HG02798 (cell line): Measurements from ENCODE around the gene SNX7.

Experiments
- ATAC-seq: cut with Tn5 transposase; IDR thresholded peaks from one replicate; pipeline ENCODE4 v1.9.1; 2021; ENCODE audit warnings: mild to moderate bottlenecking; ENCODE audit not compliant: unreplicated experiment, poor library complexity

Gene SNX7

DNA sequence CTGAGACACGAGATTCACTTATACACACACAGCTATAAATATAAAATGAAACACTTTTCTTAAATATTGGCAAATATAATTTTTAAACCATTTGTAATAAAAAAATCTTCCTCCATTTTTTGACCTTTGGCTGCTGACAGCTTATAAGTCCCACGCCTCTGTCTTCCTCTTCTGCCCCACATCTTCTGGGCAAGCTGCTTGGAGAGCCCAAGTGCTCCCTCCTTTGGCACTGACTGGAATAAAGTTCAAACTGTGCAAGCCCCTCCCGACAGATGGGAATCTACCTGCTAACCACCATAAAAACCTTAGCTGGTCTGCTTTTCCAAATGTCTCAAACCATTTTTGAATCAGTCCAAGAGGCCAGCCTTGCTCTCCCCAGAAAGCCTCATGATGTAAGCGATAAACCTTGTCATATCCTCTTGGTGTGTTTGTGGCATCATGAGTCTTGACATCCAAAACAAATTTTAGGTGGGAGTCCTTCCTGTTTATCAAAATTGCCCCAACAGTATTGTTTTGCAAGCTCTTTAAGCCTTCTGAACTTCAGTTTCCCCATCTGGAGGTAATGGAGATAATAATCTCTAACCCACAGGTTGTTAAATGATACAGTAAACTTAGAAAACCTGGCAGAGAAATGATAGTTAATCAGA, 99.8 kb downstream of the SNX7 start:
- no peak for ATAC-seq

DNA sequence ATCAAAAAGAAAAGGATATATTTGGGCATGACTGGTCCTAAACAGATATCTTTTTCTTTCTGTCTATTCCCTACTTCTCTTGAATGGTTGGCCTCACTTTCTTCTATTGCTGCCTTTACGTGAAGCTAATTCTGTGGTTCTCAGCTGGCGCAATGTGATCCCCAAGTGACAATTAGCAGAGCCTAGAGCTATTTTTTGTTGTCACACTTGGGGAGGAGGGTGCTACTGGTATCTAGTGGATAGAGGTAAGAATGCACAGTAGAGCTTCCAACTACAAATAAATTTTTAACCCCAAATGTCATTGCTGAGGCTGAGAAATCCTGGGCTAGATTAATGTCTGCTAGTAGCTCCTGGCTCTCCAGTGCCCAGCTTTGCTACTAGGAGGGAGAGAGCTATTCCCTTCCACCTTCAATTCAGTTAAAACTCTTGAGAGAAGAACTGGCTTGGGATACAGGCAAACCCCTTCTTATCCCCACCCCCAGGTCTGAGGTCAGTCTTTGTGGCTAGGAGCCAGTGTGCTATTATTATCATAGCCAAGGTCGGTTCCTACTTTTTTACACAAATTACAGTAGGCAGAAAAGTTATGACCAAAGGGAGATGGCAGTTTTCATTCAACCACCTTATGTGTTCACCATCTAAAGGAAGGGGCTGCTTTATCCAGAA, 102.1 kb downstream of the SNX7 start:
- ATAC-seq, result no peak

DNA sequence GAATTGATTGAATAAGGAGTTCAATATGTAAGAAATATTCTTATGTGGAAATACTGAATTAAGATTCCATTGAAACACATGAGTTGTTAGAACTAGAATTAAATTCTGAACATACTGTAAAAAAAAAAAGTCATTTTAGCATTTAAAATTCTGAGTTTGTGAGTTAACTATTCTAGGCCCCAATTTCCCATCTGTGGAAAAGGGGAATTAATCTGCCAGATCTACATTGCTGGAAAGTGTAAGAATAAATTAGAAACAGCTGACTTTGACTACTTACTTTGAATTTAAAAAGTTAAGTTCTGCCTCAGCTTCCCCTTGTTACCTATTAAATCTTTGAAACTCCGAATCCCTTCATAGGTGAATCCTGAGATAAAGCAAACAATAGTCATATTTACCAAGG, 103.0 kb downstream of the SNX7 start:
- no peak for ATAC-seq

DNA sequence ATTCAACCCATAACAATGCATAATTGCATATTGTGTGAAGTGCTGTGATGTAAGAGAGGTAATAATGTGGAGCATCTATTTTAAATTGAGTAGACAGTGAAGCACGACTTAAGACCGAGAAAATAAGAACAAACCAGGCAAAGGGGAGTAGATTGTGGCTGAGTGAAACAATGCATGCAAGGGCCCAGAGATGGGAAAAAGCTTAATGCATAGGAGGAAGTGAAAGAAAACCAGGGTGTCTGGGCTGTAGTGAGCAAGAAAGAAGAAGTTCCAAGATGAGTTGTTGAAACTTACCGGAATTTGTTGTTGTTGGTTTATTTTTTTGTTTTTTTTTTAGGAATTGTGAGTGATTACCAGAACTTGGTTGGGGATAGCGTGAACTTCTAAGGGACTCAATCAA, 104.7 kb downstream of the SNX7 start:
- peak; percentile 80 for ATAC-seq

DNA sequence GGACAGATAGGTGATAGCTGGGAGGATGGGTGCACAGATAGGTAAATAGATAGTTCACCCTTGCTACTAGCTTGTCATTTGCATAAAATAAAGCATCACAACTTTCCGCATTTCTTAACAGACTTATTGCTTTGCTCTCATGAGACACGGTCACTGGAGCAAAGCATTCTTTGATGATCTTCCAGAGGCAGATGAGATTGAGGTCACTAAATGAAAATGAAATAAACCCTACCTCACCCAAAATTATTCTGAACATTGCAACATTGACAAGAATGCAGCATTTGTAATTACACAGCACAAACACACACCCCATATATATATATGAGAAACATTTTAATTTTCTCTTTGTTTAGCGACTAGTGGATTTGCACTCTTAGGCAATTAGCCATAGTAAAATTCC, 107.6 kb downstream of the SNX7 start:
- ATAC-seq, result no peak

DNA sequence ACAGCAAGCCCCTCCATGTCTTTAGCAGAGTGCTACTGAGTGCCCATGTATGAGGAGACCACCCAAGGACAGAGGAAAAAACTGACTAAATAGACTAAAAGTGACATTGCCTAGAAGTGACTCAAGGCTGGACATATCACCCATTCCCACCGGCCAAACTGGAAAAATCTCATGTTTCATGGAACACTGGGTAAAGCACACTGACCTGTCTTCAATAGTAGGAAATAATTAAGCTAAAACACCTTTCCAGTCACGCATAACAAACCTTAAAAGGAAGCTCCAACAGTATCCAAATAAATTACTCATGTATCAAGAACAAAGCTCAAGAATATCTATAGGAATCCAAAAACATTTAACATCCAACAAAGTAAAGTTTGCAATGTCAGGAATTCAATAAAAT, 120.4 kb downstream of the SNX7 start:
- ATAC-seq, result no peak

DNA sequence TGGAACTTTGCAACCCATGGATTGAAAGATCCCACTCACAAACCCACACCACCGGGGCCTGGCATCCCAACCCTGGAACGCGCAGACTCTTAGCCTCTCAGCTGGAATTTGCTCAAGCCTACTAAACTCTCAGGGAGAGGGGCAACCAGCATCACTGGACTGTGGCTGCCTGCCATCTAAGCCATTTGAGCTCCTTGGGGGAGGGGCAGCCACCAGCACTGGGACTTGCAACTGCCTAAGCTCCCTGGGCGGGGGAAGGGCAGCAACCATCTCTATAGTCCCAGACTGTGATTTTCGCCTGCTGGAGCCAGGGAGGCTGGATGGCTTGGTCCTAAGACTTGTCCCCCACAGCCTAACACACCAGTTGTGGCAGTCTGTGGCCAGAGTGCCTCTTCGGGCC, 122.3 kb downstream of the SNX7 start:
- ATAC-seq, result no peak

DNA sequence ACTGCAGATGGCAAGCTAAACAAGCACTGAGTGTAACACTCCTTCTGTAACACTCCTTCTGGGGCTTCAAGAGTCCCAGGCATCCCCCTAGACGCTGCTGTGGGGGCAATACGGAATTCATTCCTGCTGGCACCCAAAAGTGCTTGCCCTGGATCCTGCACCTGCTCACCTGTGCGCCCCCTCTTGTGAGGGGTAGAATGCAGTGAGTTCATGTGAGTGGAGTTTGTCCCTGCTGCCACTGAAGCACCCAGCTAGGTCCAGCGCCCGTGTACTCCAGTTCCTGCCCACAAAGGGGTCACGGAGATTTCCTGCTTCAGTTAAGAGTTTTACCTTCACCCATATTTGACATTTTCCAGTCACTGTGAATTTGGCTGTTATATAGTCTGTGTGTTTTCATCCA, 130.0 kb downstream of the SNX7 start:
- ATAC-seq, result no peak

DNA sequence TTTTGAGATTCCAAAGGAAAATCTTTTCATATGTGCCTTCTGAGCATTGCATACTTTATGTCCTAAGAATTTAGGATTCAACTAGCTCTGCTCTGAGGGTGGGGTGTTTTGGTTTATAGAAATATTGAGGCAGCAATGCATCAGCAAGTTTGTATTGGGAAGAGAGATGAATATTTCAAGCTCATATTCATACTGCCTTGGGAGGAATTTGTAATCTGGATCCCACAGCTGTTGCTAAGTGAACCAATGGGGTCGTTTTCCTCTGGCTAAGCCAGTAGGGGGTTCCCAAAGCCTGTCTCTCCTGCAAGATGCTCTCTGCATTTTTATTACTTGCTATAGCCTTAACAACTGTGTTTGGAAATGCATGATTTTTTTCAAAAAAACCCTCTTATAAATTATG, 130.6 kb downstream of the SNX7 start:
- ATAC-seq, result no peak

DNA sequence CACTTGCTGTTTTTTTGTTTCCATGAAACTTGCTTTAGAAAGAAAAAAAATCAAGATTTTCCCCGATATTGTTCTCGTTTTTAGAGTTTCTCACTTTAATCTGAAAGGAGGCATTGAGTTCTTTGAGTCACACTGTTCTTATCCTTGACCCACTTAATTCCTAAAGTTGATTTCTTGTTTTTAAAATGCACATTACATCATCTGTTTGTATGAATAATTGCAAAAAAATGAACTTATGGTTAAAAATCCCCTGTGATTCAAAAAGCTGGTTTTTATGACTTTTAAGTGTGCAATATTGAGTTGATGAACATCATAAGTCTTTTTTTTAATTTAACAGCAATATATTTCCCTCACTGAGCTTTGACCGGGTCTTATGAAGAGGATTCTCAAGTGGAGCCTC, 131.6 kb downstream of the SNX7 start:
- no peak for ATAC-seq

DNA sequence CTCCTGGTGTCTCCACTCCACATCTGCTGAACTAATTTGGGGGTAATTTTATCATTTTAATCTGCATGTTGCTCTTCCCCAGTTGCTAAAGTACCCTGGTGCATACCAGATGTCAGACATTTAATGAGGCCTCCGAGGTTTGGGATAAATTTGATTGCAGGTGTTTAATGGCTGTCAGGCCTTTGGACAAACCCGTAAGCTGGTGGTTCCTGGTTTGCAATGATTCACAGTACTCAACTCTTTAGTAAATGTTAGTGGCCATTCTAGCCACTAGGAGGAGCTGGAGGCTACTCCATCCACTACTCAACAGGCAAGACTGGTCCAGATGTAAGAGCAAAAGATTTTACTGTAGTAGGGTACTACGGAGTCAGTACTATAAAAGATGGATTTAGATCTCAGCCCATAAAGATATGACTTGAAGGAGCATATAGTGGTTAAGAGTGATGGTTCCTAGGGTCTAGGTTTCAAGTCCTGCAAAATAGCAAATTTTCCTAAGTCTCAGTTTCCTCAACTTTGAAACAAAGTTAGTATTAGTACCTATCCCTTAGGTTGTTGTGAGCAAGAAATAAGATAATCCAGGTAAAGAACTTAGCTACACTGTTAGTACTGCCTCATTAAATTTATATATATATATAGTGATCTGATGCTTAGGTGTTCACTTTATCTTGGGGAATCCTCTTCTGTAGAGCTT, 132.8 kb downstream of the SNX7 start:
- peak; percentile 98 for ATAC-seq

DNA sequence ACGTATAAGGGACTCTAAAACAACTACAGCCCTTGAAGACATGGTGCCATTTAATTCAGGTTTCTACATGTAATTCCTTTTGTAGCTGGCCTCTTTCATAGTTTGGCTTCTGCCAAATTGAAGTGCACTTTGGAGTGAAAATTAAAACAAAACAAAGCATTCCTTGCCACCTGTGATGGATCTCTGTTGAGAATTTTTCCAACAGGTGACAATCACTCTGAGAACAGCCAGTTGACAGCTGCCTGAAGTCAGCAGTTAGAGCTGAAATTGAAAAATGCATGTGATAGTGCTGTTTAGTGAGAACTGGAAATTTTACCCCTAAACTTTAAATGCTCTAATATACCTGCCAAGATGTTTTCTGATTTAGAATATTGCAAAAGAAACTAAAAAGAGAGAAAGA, 134.5 kb downstream of the SNX7 start:
- no peak for ATAC-seq

DNA sequence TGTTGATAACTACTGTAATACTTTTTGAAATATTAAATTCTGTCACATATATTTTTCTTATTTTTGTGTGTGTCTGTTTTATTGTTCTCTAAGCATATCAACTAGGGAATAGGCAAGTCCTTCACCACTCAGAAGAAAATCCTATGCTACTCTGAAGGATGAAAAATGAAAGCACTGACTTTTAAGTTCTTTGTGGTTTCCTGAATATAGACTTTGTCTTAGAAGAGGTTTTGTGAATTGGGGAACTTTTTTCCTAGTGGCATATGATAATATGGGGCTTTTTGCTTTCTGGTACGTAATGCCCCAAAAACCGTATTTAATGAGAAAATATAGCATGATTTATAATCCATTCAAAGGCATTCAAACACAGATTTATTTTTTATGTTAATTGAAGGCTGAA, 136.0 kb downstream of the SNX7 start:
- ATAC-seq, result no peak
